OCI-LY1 (cell line): ENCODE results near the gene CCDC12.
A peak's percentile ranks its signal among the peaks of the same experiment; 100 is the strongest.

Source experiments
- H2AFZ ChIP-seq: fragments of 200-600 bp; sonication (generic), shearing (Covaris generic); 2 replicates; pipeline ENCODE4 v1.6.0; 2014; ENCODE audit warnings: antibody characterized with exemption, mild to moderate bottlenecking, low read length
- H3F3A ChIP-seq: fragments of 200-600 bp; sonication (generic), shearing (Covaris generic); 2 replicates; pipeline ENCODE4 v1.6.0; 2014; ENCODE audit warnings: mild to moderate bottlenecking, antibody characterized with exemption, low read length, moderate library complexity; ENCODE audit not compliant: insufficient read depth
- H3K27ac ChIP-seq: fragments of 200-600 bp; sonication (generic); 2 replicates; pipeline ENCODE4 v1.5.1; 2014; ENCODE audit warnings: low read length, mixed run types, mild to moderate bottlenecking, low read depth; ENCODE audit not compliant: poor library complexity, severe bottlenecking
- H3K27me3 ChIP-seq: fragments of 200-600 bp; sonication (generic); 2 replicates; pipeline ENCODE4 v1.6.0; 2014; ENCODE audit warnings: antibody characterized with exemption, mild to moderate bottlenecking, low read length, moderate library complexity; ENCODE audit not compliant: insufficient read depth
- H3K36me3 ChIP-seq: fragments of 200-600 bp; sonication (generic); 2 replicates; pipeline ENCODE4 v1.6.1; 2014; ENCODE audit warnings: mild to moderate bottlenecking, antibody characterized with exemption, low read length, moderate library complexity, mixed read lengths; ENCODE audit not compliant: insufficient read depth
- H3K4me1 ChIP-seq: fragments of 200-600 bp; sonication (generic); 2 replicates; pipeline ENCODE4 v1.5.1; 2014; ENCODE audit warnings: mild to moderate bottlenecking, low read length, moderate library complexity; ENCODE audit not compliant: insufficient read depth, severe bottlenecking
- H3K4me2 ChIP-seq: fragments of 200-600 bp; sonication (generic), shearing (Covaris generic); 2 replicates; pipeline ENCODE4 v1.6.1; 2014; ENCODE audit warnings: low read length
- H3K4me3 ChIP-seq: fragments of 200-600 bp; sonication (generic); 2 replicates; pipeline ENCODE4 v1.5.1; 2014; ENCODE audit warnings: low read length, low read depth, mild to moderate bottlenecking, mixed read lengths; ENCODE audit not compliant: poor library complexity, severe bottlenecking
- H3K79me2 ChIP-seq: fragments of 200-600 bp; shearing (Covaris generic); 2 replicates; pipeline ENCODE4 v1.6.1; 2016; ENCODE audit warnings: mixed run types, low read length, mixed read lengths; ENCODE audit not compliant: insufficient read depth
- H3K9ac ChIP-seq: fragments of 200-600 bp; sonication (generic), shearing (Covaris generic); 2 replicates; pipeline ENCODE4 v1.6.1; 2014; ENCODE audit warnings: mild to moderate bottlenecking, low read length, mixed read lengths
- H3K9me2 ChIP-seq: fragments of 200-600 bp; sonication (generic), shearing (Covaris generic); 2 replicates; pipeline ENCODE4 v1.6.1; 2014; ENCODE audit warnings: low read depth, mild to moderate bottlenecking, low read length, mixed read lengths
- H3K9me3 ChIP-seq: fragments of 200-600 bp; shearing (Covaris generic); 2 replicates; pipeline ENCODE4 v1.6.1; 2014; ENCODE audit warnings: low read length, mixed read lengths
- H4K20me1 ChIP-seq: fragments of 200-600 bp; sonication (generic), shearing (Covaris generic); 2 replicates; pipeline ENCODE4 v1.6.0; 2016; ENCODE audit warnings: mild to moderate bottlenecking, low read length; ENCODE audit not compliant: insufficient read depth
- CTCF ChIP-seq: fragments of 200-600 bp; sonication (generic), shearing (Covaris generic); IDR thresholded peaks from 2 replicates; pipeline ENCODE4 v1.5.1; 2017; ENCODE audit warnings: mild to moderate bottlenecking, antibody characterized with exemption, low read length, moderate library complexity, mixed read lengths
- EZH2 ChIP-seq: fragments of 200-600 bp; sonication (generic), shearing (Covaris generic); IDR thresholded peaks from 2 replicates; pipeline ENCODE4 v1.8.0; 2017; ENCODE audit warnings: borderline replicate concordance, mixed run types, mild to moderate bottlenecking, antibody characterized with exemption, low read length, moderate library complexity, mixed read lengths

The CCDC12 gene

GRCh38 chr3:46942076-46942475 is 34.5 kb downstream of the CCDC12 start:
- Histone ChIP-seq H4K20me1 (no peaks in the 10 kb centered on the region), H3K4me2 (no peak overlapping the region), H3K9me3 (no peaks in the 10 kb centered on the region), H3K4me1 (peaks cover 21% of the 10 kb centered on the region), H3K9me2 (no peaks in the 10 kb centered on the region), H3K27ac (no peak overlapping the region), H2AFZ (no peak overlapping the region), H3K27me3 (no peaks in the 10 kb centered on the region), H3F3A (no peaks in the 10 kb centered on the region), H3K9ac (no peak overlapping the region), H3K79me2 (peaks cover 43% of the 10 kb centered on the region), H3K4me3 (no peak overlapping the region), H3K36me3 (peaks cover 73% of the 10 kb centered on the region; the same call in 1 of the 2 replicates)
- TF ChIP-seq CTCF (no peak), EZH2 (no peak)

- Histone ChIP-seq H3K9me2 (no peaks in the 10 kb centered on the region), H3K27ac (no peak overlapping the region), H3K4me2 (no peak overlapping the region), H3K9me3 (no peaks in the 10 kb centered on the region), H4K20me1 (no peaks in the 10 kb centered on the region), H3K36me3 (peaks cover 76% of the 10 kb centered on the region), H3K4me1 (peaks cover 27% of the 10 kb centered on the region), H2AFZ (no peak overlapping the region), H3K9ac (no peak overlapping the region), H3K79me2 (peaks cover 21% of the 10 kb centered on the region), H3K27me3 (no peaks in the 10 kb centered on the region), H3K4me3 (no peak overlapping the region), H3F3A (no peaks in the 10 kb centered on the region)
- TF ChIP-seq CTCF: no peak
- TF ChIP-seq EZH2: no peak
Measured at GRCh38 chr3:46939578-46940445, 36.7 kb downstream of the CCDC12 start.

- Histone ChIP-seq H2AFZ (no peak overlapping the region), H3K79me2 (peaks cover 6% of the 10 kb centered on the region; the same call in 1 of the 2 replicates), H3K9me3 (no peaks in the 10 kb centered on the region), H3K36me3 (peaks cover 86% of the 10 kb centered on the region), H3K27ac (peak overlapping the region; percentile 9), H3K4me1 (peaks cover 42% of the 10 kb centered on the region), H3K9me2 (no peaks in the 10 kb centered on the region), H4K20me1 (no peaks in the 10 kb centered on the region), H3F3A (no peaks in the 10 kb centered on the region), H3K27me3 (no peaks in the 10 kb centered on the region), H3K9ac (no peak overlapping the region), H3K4me3 (no peak overlapping the region), H3K4me2 (no peak overlapping the region)
- TF ChIP-seq EZH2 (no peak), CTCF (no peak)
Measured at GRCh38 chr3:46938118-46938517, 38.4 kb downstream of the CCDC12 start.
